HG02840 (cell line): ENCODE measurements around the gene ZBTB37.
"Not testable (repeated sequence)": the region's sequence is repeated elsewhere in the genome, so short reads cannot be mapped to it uniquely, and the experiment has no call there.

Experiments used
- ATAC-seq: cut with Tn5 transposase; IDR thresholded peaks from one replicate; pipeline ENCODE4 v1.9.1; 2021; ENCODE audit warnings: mild to moderate bottlenecking, moderate library complexity, moderate number of reproducible peaks; ENCODE audit not compliant: unreplicated experiment, low FRiP score

The ZBTB37 gene

DNA sequence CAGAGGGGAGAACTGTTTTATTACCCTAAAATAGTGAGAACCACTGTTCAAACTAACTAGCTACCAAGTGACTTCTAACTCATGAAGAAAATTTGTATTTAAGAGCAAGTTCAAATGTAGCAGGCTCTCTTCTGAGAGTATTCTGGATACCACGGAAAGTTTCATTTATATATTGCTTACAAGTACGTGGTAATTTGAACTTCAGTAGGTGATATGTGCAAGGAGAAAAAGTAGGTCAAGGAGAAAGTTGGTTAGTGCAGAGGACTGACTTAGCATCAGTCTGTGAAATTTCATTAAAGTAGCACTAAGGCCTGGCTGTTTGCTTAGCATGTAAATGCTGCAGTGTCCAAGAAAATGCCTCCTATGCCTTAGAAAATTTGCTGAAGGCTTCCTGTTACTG lies 32.2 kb downstream of the ZBTB37 start:
- ATAC-seq = no peak

DNA sequence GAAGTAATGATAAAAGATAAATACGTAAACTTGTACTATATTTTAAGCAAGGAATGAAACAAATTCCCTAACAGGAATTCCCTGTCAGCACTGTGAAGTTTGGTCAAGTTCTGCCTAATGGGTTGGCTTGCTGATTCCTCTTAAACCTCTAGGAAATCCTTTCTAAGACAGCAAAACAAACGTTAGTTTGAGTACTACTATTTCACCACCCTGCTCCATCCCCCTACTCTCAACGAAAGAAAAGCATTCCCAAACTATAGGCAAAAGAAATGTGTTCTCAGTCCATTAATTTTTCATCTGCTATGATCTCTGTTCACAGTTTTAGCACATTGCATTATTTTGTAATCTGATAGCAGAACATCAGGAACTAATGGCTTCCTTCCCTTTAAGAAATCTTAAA lies 32.8 kb downstream of the ZBTB37 start:
- ATAC-seq = no peak

DNA sequence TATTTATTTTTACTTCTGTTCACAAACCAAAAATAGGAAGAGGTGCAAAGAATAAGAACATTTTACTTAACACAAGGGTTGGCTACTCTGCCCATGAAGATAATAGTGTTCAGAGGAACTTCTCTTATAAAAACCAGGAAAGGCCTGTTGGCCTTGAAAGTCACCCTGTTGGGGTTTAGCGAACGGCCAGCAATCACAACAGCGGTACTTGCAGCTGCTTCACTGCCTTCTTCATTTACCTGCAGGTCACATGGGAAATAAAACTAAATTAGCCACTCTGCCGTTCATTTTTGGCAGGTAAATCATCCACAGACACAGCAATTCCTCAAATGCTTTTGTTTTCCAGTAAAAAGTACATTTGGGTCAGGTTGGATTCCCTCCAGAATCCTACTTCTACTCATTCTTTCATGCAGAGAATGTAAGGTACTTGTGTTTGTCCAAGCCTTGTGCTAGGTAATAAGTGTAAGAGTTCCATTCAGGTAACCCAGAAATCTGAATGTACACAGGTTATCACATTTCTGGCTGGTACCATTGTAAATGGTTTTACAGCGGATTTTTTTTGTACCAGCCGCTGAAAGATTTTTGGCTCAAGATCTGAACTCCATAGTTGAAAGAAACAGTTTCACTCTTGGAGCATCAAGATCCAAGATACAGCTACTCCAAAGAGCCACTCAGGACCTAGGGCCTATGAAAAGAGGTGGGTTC lies 35.8 kb downstream of the ZBTB37 start:
- ATAC-seq = no peak

DNA sequence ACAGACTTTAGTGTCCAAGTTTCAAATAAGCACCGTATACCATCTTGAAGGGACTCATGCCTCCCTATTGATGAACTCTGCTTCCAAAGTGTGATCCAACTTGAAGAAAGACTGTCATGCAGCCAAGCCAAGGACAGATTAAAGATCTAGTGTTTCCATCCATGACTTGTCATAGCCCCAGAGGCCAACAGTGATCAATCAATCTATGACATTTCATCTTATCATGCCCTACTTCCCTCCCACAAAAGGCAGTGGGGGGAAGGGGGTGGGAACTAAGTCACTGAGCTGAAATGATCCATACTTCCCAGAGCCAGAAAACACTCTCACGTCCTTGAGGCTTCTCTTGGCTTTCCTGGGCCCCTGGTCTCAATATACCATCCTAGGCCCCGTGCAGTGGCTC lies 44.9 kb downstream of the ZBTB37 start:
- ATAC-seq = no peak

DNA sequence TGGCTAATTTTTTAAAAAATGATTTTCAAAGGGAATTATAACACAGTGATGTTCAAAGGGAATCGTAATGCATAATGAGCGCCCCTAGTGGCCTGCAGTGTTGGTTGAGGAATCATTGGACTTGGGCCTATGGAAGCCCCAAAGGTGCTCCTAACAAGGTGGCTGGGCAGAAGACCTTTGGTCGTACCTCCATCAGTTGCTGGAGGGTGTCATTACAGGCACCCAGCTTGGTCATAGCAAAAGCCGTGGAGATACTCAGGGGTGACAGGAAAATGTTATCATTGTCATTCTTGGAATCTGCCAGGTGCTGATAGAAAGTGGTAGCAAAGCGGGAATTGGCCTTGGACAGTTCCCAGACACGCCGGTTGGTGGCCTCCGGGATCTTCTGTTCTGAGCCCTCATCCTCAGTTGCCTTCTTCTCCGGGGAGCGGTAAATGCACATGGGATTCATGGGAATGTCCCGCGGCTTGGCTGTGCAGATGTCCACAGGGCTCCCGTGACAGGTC lies 46.2 kb downstream of the ZBTB37 start:
- ATAC-seq = no peak

DNA sequence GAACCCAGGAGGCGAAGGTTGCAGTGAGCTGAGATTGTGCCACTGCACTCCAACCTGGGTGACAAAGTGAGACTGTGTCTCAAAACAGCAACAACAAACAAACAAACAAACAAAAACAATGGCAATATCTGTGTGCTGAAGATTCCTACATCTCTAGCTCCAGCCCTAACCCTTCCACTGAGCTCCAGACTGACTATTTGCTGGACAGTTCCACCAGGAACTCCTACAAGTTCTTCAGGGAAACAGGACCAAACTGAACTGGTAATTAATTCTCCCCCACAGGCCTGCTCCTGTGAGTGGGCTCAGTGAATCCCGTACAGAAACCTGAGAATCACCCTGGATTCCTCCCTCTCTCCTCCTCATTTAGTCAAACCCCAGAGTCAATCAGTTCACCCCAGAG lies 47.4 kb downstream of the ZBTB37 start:
- ATAC-seq = no peak

DNA sequence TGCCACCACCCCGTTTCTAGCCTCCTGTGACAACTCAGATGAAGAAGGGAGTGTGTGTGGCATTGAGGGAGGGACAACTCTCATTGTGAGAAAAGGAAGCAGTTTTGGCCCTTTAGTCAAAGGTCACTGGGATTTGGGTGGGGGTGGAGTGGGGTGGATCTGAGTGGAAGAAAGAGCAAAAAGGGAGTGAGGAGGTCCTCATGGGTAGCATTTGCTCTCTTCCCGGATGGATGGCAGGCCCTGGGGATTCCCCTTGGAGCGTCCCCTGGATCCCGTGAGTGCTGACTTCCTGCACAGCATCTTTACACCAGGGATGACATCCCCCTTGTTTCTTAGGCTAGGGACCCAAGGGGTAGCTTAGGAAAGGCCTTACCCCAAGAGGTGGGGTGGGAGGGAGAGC lies 48.5 kb downstream of the ZBTB37 start:
- no peak for ATAC-seq

DNA sequence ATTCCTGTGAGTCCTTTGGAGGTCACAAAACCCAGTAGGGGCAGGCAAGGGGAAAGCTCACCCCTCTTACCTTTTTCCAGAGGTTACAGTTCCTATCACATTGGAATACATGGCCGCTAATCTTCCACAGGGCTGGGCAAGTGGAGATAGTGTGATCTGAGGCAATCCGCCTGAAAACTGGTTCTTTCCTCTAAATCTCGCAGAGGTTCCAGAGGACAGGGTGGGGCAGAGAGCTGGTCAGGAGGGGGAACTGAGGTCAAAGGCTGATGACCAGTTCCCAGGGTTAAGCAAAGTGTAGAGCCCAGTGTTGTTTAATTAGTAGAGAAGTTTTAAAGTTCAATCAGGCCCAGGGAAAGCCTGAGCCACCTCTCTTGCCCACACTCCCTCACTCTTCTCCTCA lies 49.0 kb downstream of the ZBTB37 start, which contains the start of gene SERPINC1:
SERPINC1 (minus strand) TSS at position 179 of the 400 bp plus-strand sequence; CDS start at position 111, 68 bp downstream.
- no peak for ATAC-seq

DNA sequence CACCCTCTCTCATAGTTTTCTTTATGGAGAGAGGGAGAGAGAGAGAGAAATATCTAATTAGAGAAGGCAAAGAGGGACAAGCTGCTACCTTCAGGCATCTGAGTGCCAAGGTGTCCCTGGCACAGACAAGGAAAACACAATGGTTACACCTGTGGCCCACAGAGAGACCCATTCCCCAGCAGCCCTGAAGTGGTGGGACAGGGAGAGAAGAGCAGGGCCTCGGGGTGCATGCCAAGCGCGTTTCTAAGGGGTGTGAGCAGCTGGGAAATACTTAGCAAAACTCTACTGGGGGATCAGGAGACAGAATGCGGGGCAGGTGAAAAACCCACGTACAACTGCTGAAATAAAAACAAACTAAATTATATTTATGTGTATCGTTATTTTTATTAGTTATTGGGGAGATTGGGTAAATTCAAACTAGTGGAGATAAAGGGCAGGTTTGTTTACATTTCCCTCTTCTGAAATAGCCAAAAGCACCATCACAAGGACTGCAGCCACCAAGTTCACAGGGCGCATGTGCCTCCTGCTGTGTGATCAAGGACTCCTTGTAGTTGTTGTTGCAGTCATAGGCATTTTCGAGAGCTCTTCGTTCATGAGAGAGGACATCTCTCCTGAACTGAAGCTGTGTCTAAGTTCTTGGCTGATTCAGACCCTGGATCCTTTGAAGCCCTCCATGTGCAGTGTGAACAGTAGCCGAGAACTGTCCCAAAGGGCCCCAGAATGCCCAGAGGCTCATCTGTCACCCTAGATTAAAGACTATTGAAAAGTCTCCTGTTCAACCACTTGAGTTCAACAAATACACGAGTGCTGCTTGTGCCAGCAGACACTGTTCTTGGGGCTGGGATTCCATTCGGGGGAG lies 49.7 kb downstream of the ZBTB37 start:
- no peak for ATAC-seq

DNA sequence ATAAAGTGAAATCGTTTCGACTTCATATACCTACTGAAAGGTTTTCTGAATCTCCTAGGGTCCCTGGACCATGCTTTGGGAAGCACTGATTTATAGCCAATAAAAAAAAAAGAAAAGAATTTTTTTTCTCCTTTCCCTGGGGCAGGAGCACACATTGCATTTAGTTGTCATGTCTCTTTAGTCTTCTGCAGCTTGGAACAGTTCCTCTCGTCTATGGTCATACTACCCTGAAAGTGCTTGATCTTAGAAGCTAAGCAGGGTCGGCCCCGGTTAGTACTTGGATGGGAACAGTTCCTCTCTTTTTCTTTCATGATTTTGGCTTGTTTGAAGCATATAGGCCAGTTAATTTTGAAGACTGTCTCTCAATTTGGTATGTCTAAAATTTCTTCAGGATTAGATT lies 52.7 kb downstream of the ZBTB37 start:
- no peak for ATAC-seq

DNA sequence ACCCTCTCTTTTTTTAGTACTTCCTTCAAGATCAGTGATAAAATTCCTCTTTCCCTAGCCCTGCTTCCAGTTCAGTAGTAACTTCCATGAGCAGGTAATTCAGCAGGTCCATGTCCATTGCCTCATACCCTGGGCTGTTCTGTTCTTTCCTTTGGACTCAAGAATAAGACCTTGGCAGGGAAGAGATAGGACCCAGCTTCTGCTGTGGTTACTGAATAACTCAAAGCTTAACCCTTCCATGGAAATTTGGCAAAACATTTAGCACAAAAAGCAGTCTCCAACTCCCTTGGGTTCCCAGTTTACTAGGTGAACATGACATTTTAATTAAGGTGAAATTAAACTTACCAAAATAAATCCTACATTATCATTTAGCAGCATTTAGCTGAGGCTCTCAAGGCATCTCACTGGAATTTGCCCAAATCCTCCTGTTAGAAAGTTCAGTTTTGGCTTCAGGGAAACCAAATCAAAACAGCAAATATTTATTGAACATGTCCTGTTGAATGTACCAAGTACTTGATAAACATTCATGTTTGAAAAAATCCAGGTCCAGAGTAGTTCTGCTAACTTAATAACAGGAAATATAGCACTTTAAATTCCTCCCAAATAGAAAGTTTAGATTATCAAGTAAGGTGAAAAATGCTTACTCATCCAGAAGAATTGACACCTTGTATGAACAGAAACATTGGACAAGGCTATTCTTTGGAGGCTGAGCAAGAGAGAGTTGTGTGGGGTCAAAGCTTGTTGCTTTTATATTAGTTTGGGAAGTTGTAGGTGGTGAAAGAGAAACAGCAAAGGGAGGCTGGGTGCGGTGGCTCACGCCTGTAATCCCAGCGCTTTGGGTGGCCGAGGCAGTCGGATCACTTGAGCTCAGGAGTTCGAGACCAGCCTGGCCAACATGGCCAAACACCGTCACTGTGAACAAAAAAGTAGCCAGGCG lies 57.4 kb downstream of the ZBTB37 start:
- no peak for ATAC-seq

DNA sequence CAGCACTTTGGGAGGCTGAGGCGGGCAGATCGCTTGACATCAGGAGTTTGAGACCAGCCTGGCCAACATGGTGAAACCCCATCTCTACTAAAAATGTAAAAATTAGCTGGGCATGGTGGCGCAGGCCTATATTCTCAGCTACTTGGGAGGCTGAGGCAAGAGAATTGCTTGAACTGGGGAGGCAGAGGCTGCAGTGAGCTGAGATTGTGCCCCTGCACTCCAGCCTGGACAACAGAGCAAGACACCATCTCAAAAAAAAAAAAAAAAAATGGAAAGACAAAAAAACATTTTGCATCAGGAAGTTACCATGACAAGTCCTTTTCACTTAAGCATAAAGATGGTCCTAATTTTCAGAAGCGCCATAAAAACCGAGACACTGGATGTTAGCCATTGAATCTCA lies 62.4 kb downstream of the ZBTB37 start:
- not testable (repeated sequence) for ATAC-seq

DNA sequence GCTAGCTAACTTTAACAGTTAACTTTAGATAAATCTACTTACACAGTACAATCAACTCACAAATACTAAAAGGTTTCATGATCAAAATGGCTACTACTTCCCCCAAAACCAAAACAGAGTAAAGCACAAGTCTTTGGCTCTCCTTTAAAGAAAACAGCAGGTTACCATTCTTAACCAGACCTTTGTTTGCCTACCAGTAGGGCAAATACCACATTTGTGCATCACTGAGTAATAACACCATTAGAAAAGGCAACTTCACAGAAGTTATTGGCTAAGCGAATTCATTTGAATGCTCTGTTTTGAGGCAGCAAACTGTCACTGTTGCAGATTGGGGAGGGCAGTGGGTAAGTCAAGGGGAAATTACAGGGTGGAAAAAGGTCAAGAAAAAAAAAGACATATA lies 66.3 kb downstream of the ZBTB37 start:
- ATAC-seq = no peak

DNA sequence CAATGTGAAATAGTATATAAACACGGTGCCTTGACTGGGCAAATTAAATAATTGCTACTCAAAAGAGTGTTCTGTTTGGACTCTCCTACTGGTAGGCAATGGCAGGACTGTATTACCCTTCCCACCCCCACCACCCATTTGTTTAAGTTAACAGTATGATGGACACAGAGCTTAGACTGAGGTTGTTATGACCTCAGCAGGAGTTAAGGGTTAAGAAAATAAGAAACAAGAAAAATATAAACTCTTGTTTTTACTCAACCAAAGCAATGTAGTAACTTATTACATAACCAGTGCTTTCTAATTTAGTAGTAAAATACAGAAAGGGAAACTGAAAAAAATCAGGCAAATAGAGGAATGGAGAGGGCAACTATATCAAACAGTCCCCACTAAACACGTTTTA lies 68.9 kb downstream of the ZBTB37 start:
- ATAC-seq = no peak

DNA sequence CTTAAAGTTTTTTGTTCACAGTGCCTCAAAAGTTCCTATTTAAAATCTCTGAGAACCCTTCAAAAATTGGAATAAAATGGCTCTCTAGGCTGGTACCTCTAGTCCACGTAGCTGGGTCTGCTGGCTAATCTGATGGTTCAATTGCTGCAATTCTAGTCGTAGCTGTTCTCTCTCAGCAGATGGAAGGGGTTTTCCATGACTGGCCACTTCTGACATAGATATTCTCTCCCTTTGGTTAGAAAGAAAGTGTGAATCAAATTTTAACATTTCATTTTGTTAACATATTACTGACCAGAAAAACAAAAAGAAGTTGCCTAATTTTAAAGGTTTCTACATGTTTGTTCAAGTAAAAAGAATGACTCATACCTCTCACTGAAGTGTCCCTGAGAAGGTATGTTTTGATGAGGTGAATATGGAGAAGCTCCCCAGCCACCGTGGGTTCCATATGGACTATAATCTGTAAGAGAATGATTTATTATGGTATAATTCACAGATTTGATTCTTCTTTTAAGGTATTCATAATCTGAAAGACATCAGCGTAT lies 78.3 kb downstream of the ZBTB37 start:
- no peak for ATAC-seq

DNA sequence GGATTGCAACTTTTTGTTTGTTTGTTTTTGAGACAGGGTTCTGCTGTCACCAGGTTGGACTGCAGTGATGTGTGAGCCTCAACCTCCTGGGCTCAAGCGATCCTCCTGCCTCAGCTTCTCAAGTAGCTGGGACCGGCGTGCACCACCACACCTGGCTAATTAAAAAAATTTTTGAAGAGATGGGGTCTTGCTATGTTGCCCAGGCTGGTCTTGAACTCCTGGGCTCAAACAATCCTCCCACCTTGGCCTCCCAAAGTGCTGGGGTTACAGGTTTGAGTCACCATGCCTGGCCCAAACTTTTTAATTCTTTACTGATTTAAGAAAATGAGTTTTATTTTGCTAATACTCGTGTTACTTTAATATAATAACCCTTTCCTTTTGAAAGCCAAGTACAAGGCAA lies 80.4 kb downstream of the ZBTB37 start:
- ATAC-seq = no peak
